Skeletal muscle tissue (tissue), 4 donors: ENCODE data around the gene GLT1D1. TPM values are rescaled to one million over a fixed set of nuclear protein-coding genes. Genes with fewer than 3 reads are reported as not detected.

Experiments
- H3K27ac ChIP-seq: one replicate; pipeline ENCODE4 v1.7.0; 2013; ENCODE audit warnings: mild to moderate bottlenecking, low read depth, low read length, inconsistent platforms
- H3K27me3 ChIP-seq, 3 donors: one replicate each; pipeline ENCODE4 v1.7.0; 2013; ENCODE audit warnings: low read length in 3 of 3; ENCODE audit not compliant: control insufficient read depth in 3 of 3, insufficient read depth in 3 of 3
- H3K36me3 ChIP-seq, 3 donors: one replicate each; pipeline ENCODE4 v1.7.0; 2013; ENCODE audit warnings: low read length in 3 of 3; ENCODE audit not compliant: control insufficient read depth in 3 of 3, insufficient read depth in 3 of 3
- H3K4me1 ChIP-seq, 3 donors: one replicate each; pipeline ENCODE4 v1.7.0; 2013; ENCODE audit warnings: low read length in 3 of 3, mild to moderate bottlenecking in 3 of 3; ENCODE audit not compliant: control insufficient read depth in 3 of 3, insufficient read depth in 3 of 3
- H3K4me3 ChIP-seq, 3 donors: one replicate each; pipeline ENCODE4 v1.7.0; 2013; ENCODE audit warnings: low read length in 3 of 3
- H3K9ac ChIP-seq, 3 donors: one replicate each; pipeline ENCODE4 v1.7.0; 2013; ENCODE audit warnings: low read length in 3 of 3, mild to moderate bottlenecking in 3 of 3, moderate library complexity in 2 of 3, low read depth in 1 of 3
- H3K9me3 ChIP-seq, 3 donors: one replicate each; pipeline ENCODE4 v1.7.0; 2013; ENCODE audit warnings: low read length in 3 of 3; ENCODE audit not compliant: control insufficient read depth in 3 of 3
- total RNA-seq: library from RNA; depleted of rRNA; stranded (reverse); fragments of >200 nt; gene quantifications from one replicate; pipeline ENCODE4 v1.2.3, GENCODE V29; 2014
- donor health status: Osteomylitis.

Gene GLT1D1
- total RNA-seq, 1 donor from 2014 or later: 0.52 TPM

DNA sequence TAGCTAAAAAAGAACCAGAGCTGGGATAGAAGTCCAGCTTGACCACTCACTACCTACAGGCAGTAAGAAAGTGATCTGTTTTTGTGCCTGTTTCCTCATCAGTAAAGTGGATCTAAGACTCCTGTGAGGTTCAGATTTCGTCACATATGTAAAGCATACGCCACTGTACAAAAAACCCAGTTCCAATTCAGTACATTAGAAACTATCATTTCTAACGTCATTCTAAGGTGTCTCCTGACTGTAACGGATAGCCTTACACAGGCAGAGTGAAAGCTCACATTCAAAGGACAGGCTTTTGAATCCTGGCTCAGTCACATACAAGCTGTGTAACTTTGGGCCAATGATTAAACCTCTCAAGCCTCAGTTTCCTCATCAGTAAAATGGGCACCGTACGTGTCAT lies 33.0 kb upstream of the GLT1D1 start:
- Histone ChIP-seq H3K9ac (peak overlapping the region; percentile 28 to 72 (median 64)), H3K4me1 (peaks cover 71 to 76% (median 72%) of the 10 kb centered on the region in 3 donors), H3K27ac (peak overlapping the region; percentile 97), H3K4me3 (peak overlapping the region in 2 of 3 donors; percentile 6 to 22), H3K27me3 (no peaks in the 10 kb centered on the region), H3K36me3 (peaks cover 0 to 4% (median 2%) of the 10 kb centered on the region in 3 donors), H3K9me3 (no peaks in the 10 kb centered on the region)

DNA sequence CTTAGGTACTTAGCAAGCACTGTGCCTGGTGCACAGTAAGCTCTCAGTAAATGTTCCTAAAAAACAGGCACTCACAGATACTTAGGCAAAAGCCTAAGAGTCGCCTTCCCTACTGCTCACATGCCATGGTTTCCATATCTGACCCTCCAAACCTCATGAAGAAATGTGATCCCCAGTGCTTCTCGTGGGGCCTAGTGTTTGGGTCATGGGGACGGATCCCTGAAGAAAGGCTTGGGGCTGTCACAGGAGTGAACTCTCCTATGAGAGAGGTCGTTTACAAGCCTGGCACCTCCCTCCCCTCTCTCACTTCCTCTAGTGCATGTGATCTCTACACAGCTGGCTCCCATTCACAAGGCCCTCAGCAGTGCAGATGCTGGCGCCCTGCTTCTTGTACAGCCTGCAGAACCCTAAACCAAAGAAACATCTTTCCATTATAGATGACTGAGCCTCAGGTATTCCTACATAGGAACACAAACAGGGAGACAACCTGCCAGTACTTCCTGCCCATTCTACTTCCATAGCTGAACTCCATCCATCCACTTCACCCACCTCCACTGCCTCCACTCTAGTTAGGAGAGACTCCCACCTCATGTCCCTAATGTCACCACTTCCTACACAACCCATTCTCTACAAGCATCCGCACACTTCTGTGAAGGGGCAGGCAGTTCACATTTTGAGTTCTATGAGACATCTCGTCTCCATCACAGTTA lies 32.4 kb upstream of the GLT1D1 start:
- H3K36me3 ChIP-seq: peaks cover 0 to 4% (median 2%) of the 10 kb centered on the region in 3 donors
- no peaks in the 10 kb centered on the region for H3K9me3 ChIP-seq
- H3K9ac ChIP-seq: peak overlapping the region in 2 of 3 donors; percentile 48 to 58
- peak overlapping the region; percentile 3 to 43 (median 22) for H3K4me3 ChIP-seq
- peak overlapping the region; percentile 97 for H3K27ac ChIP-seq
- H3K4me1 ChIP-seq: peaks cover 66 to 74% (median 69%) of the 10 kb centered on the region in 3 donors
- H3K27me3 ChIP-seq: no peaks in the 10 kb centered on the region

DNA sequence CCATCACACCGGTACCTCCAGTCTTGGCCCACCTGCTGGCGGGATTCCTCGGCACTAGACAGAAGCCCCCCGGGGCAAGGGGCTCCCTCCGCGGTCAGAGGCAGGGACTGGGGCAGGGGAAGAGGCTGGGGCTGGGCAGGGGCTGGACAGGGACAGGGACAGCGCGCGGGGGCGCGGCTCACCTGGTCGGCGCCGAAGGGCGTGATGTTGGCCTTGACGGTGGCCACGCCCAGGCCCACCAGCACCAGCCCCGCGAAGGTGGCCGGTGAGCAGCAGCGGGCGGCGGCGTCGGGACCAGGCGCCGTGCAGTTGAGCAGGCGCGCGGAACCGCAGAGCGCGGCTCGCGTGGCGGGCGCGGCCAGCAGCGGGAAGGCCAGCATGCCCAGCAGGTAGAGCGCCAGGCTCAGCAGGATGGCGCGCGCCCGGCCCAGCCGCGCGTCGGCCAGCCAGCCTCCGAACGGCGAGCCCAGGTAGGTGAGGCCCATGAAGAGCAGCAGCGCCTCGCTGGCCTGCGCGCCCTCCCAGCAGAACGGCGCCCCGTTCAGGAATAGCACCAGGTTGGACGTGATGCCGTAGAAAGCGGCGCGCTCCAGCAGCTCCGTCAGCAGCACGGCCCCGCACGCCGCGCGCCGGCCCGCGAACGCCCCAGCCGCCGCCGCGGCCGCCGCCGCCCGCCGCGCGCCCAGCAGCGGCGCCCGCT lies 29.9 kb upstream of the GLT1D1 start:
- peaks cover 0 to 5% (median 2%) of the 10 kb centered on the region in 3 donors for H3K36me3 ChIP-seq
- H3K4me1 ChIP-seq: peaks cover 45 to 50% (median 49%) of the 10 kb centered on the region in 3 donors
- H3K27ac ChIP-seq: peak overlapping the region; percentile 80
- peak overlapping the region; percentile 72 to 94 (median 91) for H3K4me3 ChIP-seq
- no peaks in the 10 kb centered on the region for H3K9me3 ChIP-seq
- peak overlapping the region; percentile 84 to 97 (median 87) for H3K9ac ChIP-seq
- no peaks in the 10 kb centered on the region for H3K27me3 ChIP-seq

DNA sequence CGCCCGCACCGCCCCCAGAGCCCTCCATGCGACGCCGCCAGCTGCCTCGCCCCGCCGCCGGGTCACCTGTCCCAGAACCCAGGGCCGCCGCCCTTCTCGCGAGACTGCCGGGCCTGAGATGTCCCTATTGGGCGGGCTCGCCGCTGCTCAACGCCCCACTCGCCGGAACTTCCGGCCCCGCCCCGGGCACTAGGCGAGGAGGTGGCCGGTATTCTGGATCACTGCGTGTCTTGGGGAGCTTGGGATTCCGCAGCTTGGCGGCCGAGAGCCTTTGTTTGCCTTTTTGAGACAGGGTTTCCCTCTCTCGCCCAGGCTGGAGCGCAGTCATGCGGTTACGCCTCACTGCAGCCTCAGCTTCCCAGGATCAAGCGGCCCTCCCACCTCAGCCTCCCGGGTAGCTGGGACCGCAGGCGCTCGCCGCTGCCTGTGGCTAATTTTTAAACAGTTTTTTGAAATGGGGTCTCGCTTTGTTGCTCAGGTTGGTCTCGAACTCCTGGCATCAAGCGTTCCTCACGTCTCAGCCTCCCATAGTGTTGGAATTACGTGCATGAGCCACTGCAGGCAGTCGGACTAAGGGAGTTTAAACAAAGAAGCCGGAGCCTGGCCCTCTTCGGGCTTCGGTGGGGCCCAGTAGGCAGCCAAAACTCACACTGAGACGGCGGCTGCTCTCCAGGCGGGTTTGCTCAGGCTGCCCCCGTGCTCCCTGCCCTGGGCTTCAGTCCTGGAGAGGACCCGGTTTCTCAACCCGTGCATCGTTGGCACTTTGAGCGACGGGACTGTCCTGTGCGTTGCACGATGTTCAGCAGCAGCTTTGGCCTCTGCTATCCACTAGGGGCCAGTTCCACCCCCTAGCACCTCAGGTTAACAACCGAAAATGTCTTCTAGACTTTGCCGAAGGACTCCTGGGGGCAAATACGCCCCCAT lies 29.1 kb upstream of the GLT1D1 start, which contains the start of gene SLC15A4:
Gene SLC15A4 (minus strand): TSS at position 43 of the 924 bp plus-strand sequence. CDS start 15 bp downstream, at position 28.
- no peaks in the 10 kb centered on the region for H3K27me3 ChIP-seq
- no peaks in the 10 kb centered on the region for H3K9me3 ChIP-seq
- H3K9ac ChIP-seq: peak within 1 kb of the TSS; percentile 88 to 97 (median 94)
- H3K4me3 ChIP-seq: peak within 1 kb of the TSS; percentile 92 to 94 (median 92)
- peak within 1 kb of the TSS; percentile 90 for H3K27ac ChIP-seq
- peaks cover 0 to 5% (median 2%) of the 10 kb centered on the region in 3 donors for H3K36me3 ChIP-seq
- peaks cover 39 to 44% (median 41%) of the 10 kb centered on the region in 3 donors for H3K4me1 ChIP-seq

DNA sequence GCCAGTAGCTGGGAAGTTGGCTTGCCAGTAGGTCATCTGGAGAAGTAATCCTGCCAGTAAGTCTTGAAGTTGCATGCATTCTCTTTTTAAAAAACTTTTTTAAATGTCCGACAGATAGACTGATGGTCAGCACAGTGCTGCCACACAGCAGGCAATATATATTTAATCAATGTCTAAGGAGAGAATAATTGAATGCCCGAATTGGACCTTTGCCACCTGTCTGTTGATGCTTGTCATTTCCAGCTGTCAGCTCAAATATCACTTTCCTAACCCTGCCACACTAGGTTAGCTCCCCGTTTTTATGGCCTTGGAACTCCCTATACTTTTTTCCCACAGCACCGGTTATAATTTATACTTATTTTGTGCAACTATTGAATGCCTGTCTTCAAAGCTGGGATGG lies 27.4 kb upstream of the GLT1D1 start:
- peaks cover 0 to 2% (median 2%) of the 10 kb centered on the region in 3 donors for H3K36me3 ChIP-seq
- H3K9ac ChIP-seq: peak overlapping the region in 2 of 3 donors; percentile 8 to 47
- no peaks in the 10 kb centered on the region for H3K9me3 ChIP-seq
- H3K4me1 ChIP-seq: peaks cover 29 to 34% (median 29%) of the 10 kb centered on the region in 3 donors
- H3K27me3 ChIP-seq: no peaks in the 10 kb centered on the region
- peak overlapping the region in 2 of 3 donors; percentile 4 to 6 for H3K4me3 ChIP-seq
- H3K27ac ChIP-seq: no peak overlapping the region

DNA sequence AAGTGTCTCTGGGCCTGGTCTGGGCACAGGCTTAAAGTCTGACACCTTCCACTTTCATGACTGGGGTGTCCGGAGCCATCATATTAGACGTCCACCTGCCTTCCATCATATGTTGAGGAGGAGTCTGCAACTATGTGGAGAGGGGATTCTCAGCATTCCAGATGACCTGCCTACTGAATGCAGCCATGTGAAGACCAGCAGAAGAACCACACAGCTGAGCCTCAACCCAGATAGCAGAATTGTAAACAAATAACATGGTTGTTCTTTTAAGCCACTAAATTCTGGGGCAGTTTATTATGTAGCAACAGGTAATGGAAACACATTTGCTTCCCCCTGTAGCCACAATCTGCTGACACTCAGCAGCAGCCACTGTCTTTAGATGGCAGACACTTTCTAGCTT lies 25.6 kb upstream of the GLT1D1 start:
- H3K9ac ChIP-seq: no peak overlapping the region
- H3K4me3 ChIP-seq: no peak overlapping the region
- peaks cover 15 to 18% (median 17%) of the 10 kb centered on the region in 3 donors for H3K4me1 ChIP-seq
- H3K27ac ChIP-seq: no peak overlapping the region
- no peaks in the 10 kb centered on the region for H3K9me3 ChIP-seq
- H3K36me3 ChIP-seq: peaks cover 0 to 2% (median 0%) of the 10 kb centered on the region in 3 donors
- no peaks in the 10 kb centered on the region for H3K27me3 ChIP-seq

DNA sequence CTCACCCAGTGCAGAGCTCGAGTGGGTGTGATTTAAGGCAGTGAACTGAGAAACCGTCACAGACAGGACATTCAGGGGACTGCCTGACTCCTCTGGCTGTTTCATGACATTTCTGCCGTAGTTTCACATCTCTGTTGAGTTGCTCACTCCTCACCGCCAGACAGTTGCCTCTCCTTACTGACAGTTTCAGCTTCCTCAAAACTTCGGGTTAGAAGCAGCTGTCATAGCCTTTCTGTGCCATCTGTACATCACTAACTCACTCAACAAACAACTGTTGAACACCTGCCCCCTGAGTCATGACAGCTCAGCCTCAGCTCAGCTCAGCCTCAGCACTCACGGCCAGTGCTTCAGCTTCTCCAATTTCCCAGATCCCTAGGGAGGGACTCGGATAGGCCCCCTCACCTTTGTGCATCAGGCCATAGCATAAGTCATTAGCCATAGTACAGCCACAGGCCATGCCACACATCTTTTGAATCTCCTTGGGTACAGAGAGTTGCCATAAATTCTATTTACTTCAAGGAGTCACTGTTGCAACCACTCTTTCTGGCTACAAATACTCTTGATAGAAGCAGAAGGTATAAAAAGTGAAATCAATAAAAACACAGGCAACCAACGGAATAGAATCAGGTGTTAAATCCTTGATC lies 23.3 kb upstream of the GLT1D1 start:
- H3K27me3 ChIP-seq: no peaks in the 10 kb centered on the region
- peaks cover 0 to 2% (median 0%) of the 10 kb centered on the region in 3 donors for H3K36me3 ChIP-seq
- H3K9me3 ChIP-seq: no peaks in the 10 kb centered on the region
- H3K27ac ChIP-seq: no peak overlapping the region
- H3K9ac ChIP-seq: no peak overlapping the region
- H3K4me3 ChIP-seq: no peak overlapping the region
- peaks cover 7 to 10% (median 8%) of the 10 kb centered on the region in 3 donors for H3K4me1 ChIP-seq

DNA sequence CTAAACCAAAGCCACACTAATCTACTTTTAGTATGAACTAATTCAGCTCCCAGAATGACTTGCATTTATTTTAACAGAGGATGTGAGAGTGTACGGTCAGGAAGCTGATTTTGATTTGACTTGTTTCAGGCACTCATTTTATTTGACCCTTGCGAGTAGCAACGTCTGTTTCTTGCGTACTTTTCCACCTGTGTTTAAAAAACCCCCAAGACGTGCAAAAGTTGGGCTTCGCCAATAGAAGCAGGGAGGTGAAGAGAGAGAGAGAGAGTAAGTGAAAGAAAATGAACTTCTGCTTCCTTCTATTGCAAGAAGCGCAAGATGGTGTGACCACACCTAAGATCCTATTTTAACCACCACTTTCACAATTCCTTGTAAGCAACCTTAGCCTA lies 22.8 kb upstream of the GLT1D1 start:
- H3K9ac ChIP-seq: no peak overlapping the region
- peaks cover 0 to 2% (median 0%) of the 10 kb centered on the region in 3 donors for H3K36me3 ChIP-seq
- peaks cover 7 to 9% (median 7%) of the 10 kb centered on the region in 3 donors for H3K4me1 ChIP-seq
- no peak overlapping the region for H3K4me3 ChIP-seq
- H3K9me3 ChIP-seq: no peaks in the 10 kb centered on the region
- no peaks in the 10 kb centered on the region for H3K27me3 ChIP-seq
- no peak overlapping the region for H3K27ac ChIP-seq

DNA sequence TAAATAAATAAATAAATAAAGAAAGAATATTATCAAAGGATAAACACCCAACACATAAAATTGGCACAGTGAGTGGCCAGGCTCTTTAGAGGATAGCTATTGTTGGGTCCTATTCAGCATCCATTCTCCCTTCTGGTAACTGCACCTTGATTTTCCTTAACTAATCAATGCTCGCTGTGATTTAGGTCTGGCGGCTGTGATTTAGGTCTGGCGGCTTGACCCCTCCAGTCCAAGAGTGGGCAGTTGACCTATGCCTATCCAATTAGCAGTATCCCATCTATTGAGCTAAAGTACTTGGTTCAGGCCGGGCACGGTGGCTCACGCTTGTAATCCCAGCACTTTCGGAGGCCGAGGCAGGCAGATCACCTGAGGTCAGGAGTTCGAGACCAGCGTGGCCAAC lies 19.9 kb upstream of the GLT1D1 start:
- Histone ChIP-seq H3K36me3 (no peaks in the 10 kb centered on the region), H3K9ac (no peak overlapping the region), H3K9me3 (no peaks in the 10 kb centered on the region), H3K4me3 (no peak overlapping the region), H3K27ac (no peak overlapping the region), H3K4me1 (peaks cover 4 to 7% (median 7%) of the 10 kb centered on the region in 3 donors), H3K27me3 (no peaks in the 10 kb centered on the region)
